Gastrocnemius medialis (tissue), 4 donors: ENCODE data around the gene ERICH6B.
"Not testable (repeated sequence)": the region's sequence is repeated elsewhere in the genome, so short reads cannot be mapped to it uniquely, and the experiment has no call there.

ENCODE experiments used
- CTCF ChIP-seq, 5 experiments: fragments of 450-650 bp in 3 of 5; fragments of 200-600 bp in 2 of 5; sonication (generic) in 2 of 5; IDR thresholded peaks in 4 of 5; conservative IDR thresholded peaks in 1 of 5; 1 replicate in 4 of 5; 2 replicates in 1 of 5; pipeline ENCODE4 v1.5.1; 2016 to 2019; ENCODE audit warnings: antibody characterized with exemption in 5 of 5, mild to moderate bottlenecking in 3 of 5, moderate library complexity in 3 of 5
- POLR2A ChIP-seq, 2 donors: fragments of 450-650 bp; IDR thresholded peaks; one replicate each; pipeline ENCODE4 v1.6.1; 2017; ENCODE audit warnings: antibody characterized with exemption in 2 of 2, mild to moderate bottlenecking in 2 of 2, moderate library complexity in 2 of 2

- not testable (repeated sequence) for TF ChIP-seq CTCF (IDR thresholded peaks at IDR 0.05 in 4 of 5, conservative IDR thresholded peaks at IDR 0.05 in 1 of 5); POLR2A (IDR thresholded peaks at IDR 0.05)
Observed at GRCh38 chr13:45645263-45645662, 29.7 kb upstream of the ERICH6B start.
